ENCODE measurements around the gene RPS6KB1. TPM values are rescaled to one million over a fixed set of nuclear protein-coding genes. Genes with fewer than 3 reads are reported as not detected.
A peak's percentile ranks its signal among the peaks of the same experiment; 100 is the strongest.

RPS6KB1 gene
- total RNA-seq, 6 experiments from 2014 or later = 25.5 to 30.2 (median 27.9) TPM

GRCh38 chr17:59877965-59878364, 15.0 kb upstream of the RPS6KB1 start:
- H3K36me3 Mint-ChIP-seq (ENCODE audit: low read depth) = peaks cover 8% of the 10 kb centered on the region
- H3K9me3 Mint-ChIP-seq = no peaks in the 10 kb centered on the region
- H3K4me3 Mint-ChIP-seq = no peak overlapping the region
- DNase-seq = no peak
- no peak overlapping the region for H3K27ac Mint-ChIP-seq
- H3K27me3 Mint-ChIP-seq (ENCODE audit: insufficient read depth) = no peaks in the 10 kb centered on the region
- TF ChIP-seq, protein P1, sequence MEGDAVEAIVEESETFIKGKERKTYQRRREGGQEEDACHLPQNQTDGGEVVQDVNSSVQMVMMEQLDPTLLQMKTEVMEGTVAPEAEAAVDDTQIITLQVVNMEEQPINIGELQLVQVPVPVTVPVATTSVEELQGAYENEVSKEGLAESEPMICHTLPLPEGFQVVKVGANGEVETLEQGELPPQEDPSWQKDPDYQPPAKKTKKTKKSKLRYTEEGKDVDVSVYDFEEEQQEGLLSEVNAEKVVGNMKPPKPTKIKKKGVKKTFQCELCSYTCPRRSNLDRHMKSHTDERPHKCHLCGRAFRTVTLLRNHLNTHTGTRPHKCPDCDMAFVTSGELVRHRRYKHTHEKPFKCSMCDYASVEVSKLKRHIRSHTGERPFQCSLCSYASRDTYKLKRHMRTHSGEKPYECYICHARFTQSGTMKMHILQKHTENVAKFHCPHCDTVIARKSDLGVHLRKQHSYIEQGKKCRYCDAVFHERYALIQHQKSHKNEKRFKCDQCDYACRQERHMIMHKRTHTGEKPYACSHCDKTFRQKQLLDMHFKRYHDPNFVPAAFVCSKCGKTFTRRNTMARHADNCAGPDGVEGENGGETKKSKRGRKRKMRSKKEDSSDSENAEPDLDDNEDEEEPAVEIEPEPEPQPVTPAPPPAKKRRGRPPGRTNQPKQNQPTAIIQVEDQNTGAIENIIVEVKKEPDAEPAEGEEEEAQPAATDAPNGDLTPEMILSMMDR (IDR thresholded peaks at IDR 0.05) = no peak
- H3K4me1 Mint-ChIP-seq (ENCODE audit: low read depth) = no peaks in the 10 kb centered on the region

DNA sequence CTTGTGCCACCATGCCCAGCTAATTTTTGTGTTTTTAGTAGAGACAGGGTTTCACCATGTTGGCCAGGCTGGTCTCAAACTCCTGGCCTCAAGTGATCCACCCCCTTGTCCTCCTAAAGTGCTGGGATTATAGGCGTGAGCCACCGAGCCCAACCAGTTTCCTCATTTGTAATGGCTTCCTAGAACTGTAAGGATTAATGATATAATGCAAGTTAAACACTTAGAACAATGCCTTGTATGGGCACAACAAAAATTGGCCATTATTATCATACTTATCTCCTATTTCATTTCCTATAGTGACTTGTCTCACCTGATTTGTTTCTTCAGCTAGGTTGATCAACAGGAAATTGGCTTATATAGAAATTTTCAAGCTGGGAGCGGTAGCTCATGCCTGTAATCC, 14.3 kb upstream of the RPS6KB1 start:
- no peaks in the 10 kb centered on the region for H3K9me3 Mint-ChIP-seq
- no peak for DNase-seq
- H3K27ac Mint-ChIP-seq = no peak overlapping the region
- no peaks in the 10 kb centered on the region for H3K27me3 Mint-ChIP-seq (ENCODE audit: insufficient read depth)
- no peaks in the 10 kb centered on the region for H3K4me1 Mint-ChIP-seq (ENCODE audit: low read depth)
- TF ChIP-seq, protein P1 (IDR thresholded peaks at IDR 0.05) = no peak
- H3K4me3 Mint-ChIP-seq = no peak overlapping the region
- H3K36me3 Mint-ChIP-seq (ENCODE audit: low read depth) = peaks cover 8% of the 10 kb centered on the region

DNA sequence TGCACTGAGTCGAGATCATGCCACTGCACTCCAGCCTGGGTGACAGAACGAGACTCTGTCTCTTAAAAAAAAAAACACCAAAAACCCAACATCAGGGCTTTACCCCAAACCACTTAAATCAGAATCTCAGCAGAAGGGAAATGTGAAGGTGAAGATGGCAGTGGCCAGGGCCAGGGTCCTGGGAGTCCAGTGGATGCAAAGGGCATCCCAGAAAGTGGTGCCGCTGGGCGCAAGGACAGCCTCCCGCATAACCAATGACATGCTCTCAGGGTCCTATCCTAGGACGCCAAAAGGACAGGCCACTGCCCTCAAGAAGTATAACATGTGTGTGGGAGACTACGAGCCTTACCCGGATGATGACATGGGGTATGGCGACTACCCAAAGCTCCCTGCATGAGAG, 8.1 kb upstream of the RPS6KB1 start:
- Mint-ChIP-seq H3K9me3 (no peaks in the 10 kb centered on the region), H3K27me3 (ENCODE audit: insufficient read depth) (no peaks in the 10 kb centered on the region), H3K27ac (no peak overlapping the region), H3K4me1 (ENCODE audit: low read depth) (no peaks in the 10 kb centered on the region), H3K36me3 (ENCODE audit: low read depth) (peaks cover 6% of the 10 kb centered on the region), H3K4me3 (no peak overlapping the region)
- no peak for DNase-seq
- TF ChIP-seq, protein P1 (IDR thresholded peaks at IDR 0.05) = no peak

DNA sequence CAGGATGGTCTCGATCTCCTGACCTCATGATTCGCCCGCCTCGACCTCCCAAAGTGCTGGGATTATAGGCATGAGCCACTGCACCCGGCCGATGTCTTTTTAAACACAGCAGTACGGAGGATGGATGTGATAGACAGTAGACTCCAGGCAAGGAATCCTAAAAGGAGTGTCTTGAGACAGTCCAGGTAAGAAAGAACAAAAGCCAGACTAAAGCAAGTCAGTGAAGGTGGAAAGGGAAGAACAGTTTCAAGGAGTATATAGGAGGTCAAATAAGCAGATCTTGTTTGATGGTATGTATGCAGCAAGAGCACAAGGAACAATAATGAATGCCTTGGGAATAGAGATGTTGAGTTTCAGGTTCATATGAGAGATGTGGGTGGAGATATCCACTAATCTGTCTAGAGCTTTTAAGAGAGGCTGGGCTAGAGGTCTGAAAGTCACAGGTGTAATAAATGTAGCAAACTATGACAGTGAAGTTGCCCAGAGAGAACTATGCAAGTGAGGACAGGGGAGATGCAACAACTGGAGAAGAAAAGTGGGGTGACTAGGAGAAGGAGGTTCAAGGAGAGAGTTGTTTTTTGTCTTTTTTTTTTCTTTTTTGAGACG, 4.7 kb upstream of the RPS6KB1 start:
- Mint-ChIP-seq H3K4me1 (ENCODE audit: low read depth) (peaks cover 15% of the 10 kb centered on the region), H3K4me3 (no peak overlapping the region), H3K27ac (no peak overlapping the region), H3K36me3 (ENCODE audit: low read depth) (peaks cover 12% of the 10 kb centered on the region), H3K9me3 (no peaks in the 10 kb centered on the region), H3K27me3 (ENCODE audit: insufficient read depth) (peaks cover 1% of the 10 kb centered on the region; the same call in 1 of the 2 replicates)
- no peak for DNase-seq
- TF ChIP-seq, protein P1 (IDR thresholded peaks at IDR 0.05) = no peak

- H3K9me3 Mint-ChIP-seq = no peaks in the 10 kb centered on the region
- H3K4me1 Mint-ChIP-seq (ENCODE audit: low read depth) = peaks cover 28% of the 10 kb centered on the region
These were observed 2.2 kb upstream of the RPS6KB1 start for GRCh38 chr17:59890720-59891119.

More at GRCh38 chr17:59890720-59891119, 2.2 kb upstream of the RPS6KB1 start:
- TF ChIP-seq, protein P1 (IDR thresholded peaks at IDR 0.05) = no peak
- peaks cover 1% of the 10 kb centered on the region; the same call in 1 of the 2 replicates for H3K27me3 Mint-ChIP-seq (ENCODE audit: insufficient read depth)
- peak overlapping the region; percentile 71 for H3K27ac Mint-ChIP-seq
- DNase-seq = peak; percentile 47
- H3K36me3 Mint-ChIP-seq (ENCODE audit: low read depth) = peaks cover 12% of the 10 kb centered on the region
- peak overlapping the region; percentile 67 for H3K4me3 Mint-ChIP-seq
